PC-9 (cell line): ENCODE results near the gene SLC7A8. TPM values are rescaled to one million over a fixed set of nuclear protein-coding genes. Genes with fewer than 3 reads are reported as not detected.
"Not testable (repeated sequence)": the region's sequence is repeated elsewhere in the genome, so short reads cannot be mapped to it uniquely, and the experiment has no call there.

Experiments
- BruUV-seq: library from RNA; stranded (reverse); fragments of 400-500 nt; replicated peaks from 2 replicates; lab custom pipeline; 2021; lab: Mats Ljungman, UMichigan
- CTCF ChIA-PET: fragments of 300-600 bp; sonication (Branson Sonifier 250); formaldehyde crosslinking; loops from one replicate; lab custom pipeline; 2022; ENCODE audit warnings: antibody characterized with exemption; lab: Charles Lee
- POLR2A ChIA-PET: fragments of 300-600 bp; sonication (Branson Sonifier 250); formaldehyde crosslinking; loops from one replicate; lab custom pipeline; 2022; ENCODE audit warnings: antibody characterized with exemption; ENCODE audit not compliant: unreplicated experiment; lab: Charles Lee
- DNase-seq, 2 experiments: peaks; one replicate each; pipeline versions ENCODE4 v3.0.0 to v3.0.0-alpha.2; 2015 to 2022; ENCODE audit warnings: mixed read lengths in 1 of 2
- H2AFZ ChIP-seq: fragments of 200-600 bp; sonication (generic); 2 replicates; pipeline ENCODE4 v1.8.1; 2017; ENCODE audit warnings: antibody characterized with exemption
- H3F3A ChIP-seq: fragments of 200-600 bp; sonication (generic); 2 replicates; pipeline ENCODE4 v1.8.1; 2017; ENCODE audit warnings: antibody characterized with exemption, mild to moderate bottlenecking, low read depth; ENCODE audit not compliant: insufficient read depth
- H3K27ac ChIP-seq: fragments of 200-600 bp; sonication (generic); 2 replicates; pipeline ENCODE4 v1.6.1; 2016; ENCODE audit warnings: mixed run types
- H3K27me3 ChIP-seq: fragments of 200-600 bp; sonication (generic); 2 replicates; pipeline ENCODE4 v1.6.1; 2016; ENCODE audit warnings: low read depth, mixed run types; ENCODE audit not compliant: insufficient read depth
- H3K36me3 ChIP-seq: fragments of 200-600 bp; sonication (generic); 2 replicates; pipeline ENCODE4 v1.6.1; 2016; ENCODE audit warnings: low read depth, mixed run types
- H3K4me1 ChIP-seq: fragments of 200-600 bp; sonication (generic); replicated peaks from 2 replicates; pipeline ENCODE4 v1.6.1; 2016; ENCODE audit warnings: mixed run types; ENCODE audit not compliant: insufficient read depth
- H3K4me2 ChIP-seq: fragments of 200-600 bp; sonication (generic); 2 replicates; pipeline ENCODE4 v1.6.1; 2017; ENCODE audit warnings: mixed run types
- H3K4me3 ChIP-seq: fragments of 200-600 bp; sonication (generic); 2 replicates; pipeline ENCODE4 v1.6.1; 2016; ENCODE audit warnings: mixed run types
- H3K79me2 ChIP-seq: fragments of 200-600 bp; sonication (generic); 2 replicates; pipeline ENCODE4 v1.6.1; 2017; ENCODE audit warnings: low read depth, mixed run types
- H3K9me2 ChIP-seq: fragments of 200-600 bp; sonication (generic); 2 replicates; pipeline ENCODE4 v1.8.1; 2017; ENCODE audit warnings: mild to moderate bottlenecking; ENCODE audit not compliant: insufficient read depth
- H3K9me3 ChIP-seq: fragments of 200-600 bp; sonication (generic); 2 replicates; pipeline ENCODE4 v1.8.1; 2016; ENCODE audit warnings: low read depth; ENCODE audit not compliant: insufficient read depth
- H4K20me1 ChIP-seq: fragments of 200-600 bp; sonication (generic); 2 replicates; pipeline ENCODE4 v1.8.1; 2017; ENCODE audit not compliant: insufficient read depth
- EZH2 ChIP-seq: fragments of 200-600 bp; sonication (generic); IDR thresholded peaks from 2 replicates; pipeline ENCODE4 v1.8.0; 2017; ENCODE audit warnings: antibody characterized with exemption, low read depth
- intact Hi-C: fragments of 100-400 bp; cut with micrococcal nuclease; formaldehyde crosslinking; loops from one replicate; pipeline ENCODE4 v1.10.0; 2022; ENCODE audit not compliant: unreplicated experiment
- total RNA-seq: library from RNA; stranded (reverse); gene quantifications from 2 replicates; pipeline ENCODE4 v1.2.3, GENCODE V29; 2021
- TF ChIP-seq, protein P1 (sequence below): fragments of 200-600 bp; sonication (generic); conservative IDR thresholded peaks from 2 replicates; pipeline ENCODE4 v1.6.1; 2017; ENCODE audit warnings: mixed run types, antibody characterized with exemption, mild to moderate bottlenecking, moderate library complexity

The SLC7A8 gene
- total RNA-seq, 1 experiment from 2014 or later, result 3.6 TPM

DNA sequence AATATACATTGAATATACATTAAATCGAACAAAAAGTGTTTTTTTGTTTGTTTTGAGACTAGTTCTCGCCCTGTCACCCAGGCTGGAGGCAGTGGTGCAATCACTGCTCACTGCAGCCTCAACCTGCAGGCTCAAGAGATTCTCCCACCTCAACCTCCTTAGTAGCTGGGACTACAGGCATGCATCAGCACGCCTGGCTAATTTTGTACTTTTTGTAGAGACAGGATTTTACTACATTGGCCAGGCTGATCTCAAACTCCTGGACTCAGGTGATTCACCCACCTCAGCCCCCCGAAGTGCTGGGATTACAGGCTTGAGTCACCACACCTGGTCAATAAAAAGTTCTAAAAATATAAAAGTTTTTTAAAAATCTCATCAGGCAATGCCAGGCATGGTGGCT is 44.1 kb upstream of the SLC7A8 start:
- Histone ChIP-seq H3K9me3 (no peaks in the 10 kb centered on the region), H3K27me3 (no peaks in the 10 kb centered on the region), H3K9me2 (no peaks in the 10 kb centered on the region), H2AFZ (no peak overlapping the region), H3K79me2 (no peaks in the 10 kb centered on the region), H3K36me3 (no peaks in the 10 kb centered on the region), H3K4me2 (no peak overlapping the region), H3F3A (no peaks in the 10 kb centered on the region), H3K4me3 (no peak overlapping the region), H3K4me1 (no peaks in the 10 kb centered on the region), H3K27ac (no peak overlapping the region), H4K20me1 (no peaks in the 10 kb centered on the region)
- CTCF ChIA-PET, result no interaction called here
- no TSS peak for BruUV-seq
- no peak for TF ChIP-seq EZH2
- TF ChIP-seq, protein P1, sequence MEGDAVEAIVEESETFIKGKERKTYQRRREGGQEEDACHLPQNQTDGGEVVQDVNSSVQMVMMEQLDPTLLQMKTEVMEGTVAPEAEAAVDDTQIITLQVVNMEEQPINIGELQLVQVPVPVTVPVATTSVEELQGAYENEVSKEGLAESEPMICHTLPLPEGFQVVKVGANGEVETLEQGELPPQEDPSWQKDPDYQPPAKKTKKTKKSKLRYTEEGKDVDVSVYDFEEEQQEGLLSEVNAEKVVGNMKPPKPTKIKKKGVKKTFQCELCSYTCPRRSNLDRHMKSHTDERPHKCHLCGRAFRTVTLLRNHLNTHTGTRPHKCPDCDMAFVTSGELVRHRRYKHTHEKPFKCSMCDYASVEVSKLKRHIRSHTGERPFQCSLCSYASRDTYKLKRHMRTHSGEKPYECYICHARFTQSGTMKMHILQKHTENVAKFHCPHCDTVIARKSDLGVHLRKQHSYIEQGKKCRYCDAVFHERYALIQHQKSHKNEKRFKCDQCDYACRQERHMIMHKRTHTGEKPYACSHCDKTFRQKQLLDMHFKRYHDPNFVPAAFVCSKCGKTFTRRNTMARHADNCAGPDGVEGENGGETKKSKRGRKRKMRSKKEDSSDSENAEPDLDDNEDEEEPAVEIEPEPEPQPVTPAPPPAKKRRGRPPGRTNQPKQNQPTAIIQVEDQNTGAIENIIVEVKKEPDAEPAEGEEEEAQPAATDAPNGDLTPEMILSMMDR, result no peak
- POLR2A ChIA-PET, result no interaction called here
- intact Hi-C loops, result no loop called here
- DNase-seq, result no peak

DNA sequence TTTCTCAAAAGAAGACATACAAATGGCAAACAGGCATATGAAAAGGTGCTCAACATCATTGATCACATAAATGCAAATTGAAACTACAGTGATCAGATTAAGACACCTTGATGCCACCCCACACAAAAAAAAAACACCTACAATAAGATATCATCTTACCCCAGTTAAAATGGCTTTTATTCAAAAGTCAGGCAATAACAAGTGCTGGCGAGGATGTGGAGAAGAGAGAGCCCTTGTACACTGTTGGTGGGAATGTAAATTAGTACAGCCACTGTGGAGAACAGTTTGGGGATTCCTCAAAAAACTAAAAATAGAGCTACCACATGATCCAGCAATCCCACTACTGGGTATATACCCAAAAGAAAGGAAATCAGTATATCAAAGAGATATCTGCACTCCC is 41.5 kb upstream of the SLC7A8 start:
- POLR2A ChIA-PET, H3K27ac ChIP-seq: not testable (repeated sequence)

DNA sequence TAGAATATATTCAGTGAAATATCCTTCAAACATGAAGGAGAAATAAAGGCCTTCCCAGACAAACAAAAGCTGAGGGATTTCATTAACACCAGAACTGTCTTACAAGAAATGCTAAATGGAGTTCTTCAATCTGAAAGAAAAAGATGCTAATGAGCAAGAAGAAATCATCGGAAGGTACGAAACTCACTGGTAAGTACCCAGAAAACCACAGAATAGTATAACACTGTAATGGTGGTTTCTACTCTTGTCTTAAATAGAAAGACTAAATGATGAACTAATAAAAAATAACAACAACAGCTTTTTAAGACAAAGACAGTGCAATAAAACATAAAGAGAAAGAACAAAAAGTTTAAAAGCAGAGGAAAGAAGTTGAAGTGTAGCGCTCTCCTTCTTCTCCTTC is 35.6 kb upstream of the SLC7A8 start:
- no peak overlapping the region for H3K4me2 ChIP-seq
- POLR2A ChIA-PET, result no interaction called here

More for the DNA sequence above, 41.5 kb upstream of the SLC7A8 start:
- BruUV-seq, H3K9me2 ChIP-seq, H3K9me3 ChIP-seq, H3K36me3 ChIP-seq, H3K4me2 ChIP-seq, intact Hi-C loops, H3F3A ChIP-seq, H3K4me3 ChIP-seq, CTCF ChIA-PET, H4K20me1 ChIP-seq, H3K4me1 ChIP-seq, DNase-seq, H3K79me2 ChIP-seq, H3K27me3 ChIP-seq, H2AFZ ChIP-seq: not testable (repeated sequence)

More for the DNA sequence above, 35.6 kb upstream of the SLC7A8 start:
- no peaks in the 10 kb centered on the region for H3K36me3 ChIP-seq
- H3K4me3 ChIP-seq, result no peak overlapping the region
- CTCF ChIA-PET, result no interaction called here
- H3K4me1 ChIP-seq, result no peaks in the 10 kb centered on the region
- no peaks in the 10 kb centered on the region for H3F3A ChIP-seq
- BruUV-seq, result no TSS peak
- H3K9me2 ChIP-seq, result no peaks in the 10 kb centered on the region
- DNase-seq, result no peak
- H3K79me2 ChIP-seq, result no peaks in the 10 kb centered on the region
- H3K27me3 ChIP-seq, result no peaks in the 10 kb centered on the region
- no peak for TF ChIP-seq EZH2
- TF ChIP-seq, protein P1, result no peak
- H3K9me3 ChIP-seq, result no peaks in the 10 kb centered on the region
- H3K27ac ChIP-seq, result no peak overlapping the region
- intact Hi-C loops, result no loop called here
- no peak overlapping the region for H2AFZ ChIP-seq
- no peaks in the 10 kb centered on the region for H4K20me1 ChIP-seq
